ENCODE data around the gene AOC2.
A peak's percentile ranks its signal among the peaks of the same experiment; 100 is the strongest.

Gene AOC2

DNA sequence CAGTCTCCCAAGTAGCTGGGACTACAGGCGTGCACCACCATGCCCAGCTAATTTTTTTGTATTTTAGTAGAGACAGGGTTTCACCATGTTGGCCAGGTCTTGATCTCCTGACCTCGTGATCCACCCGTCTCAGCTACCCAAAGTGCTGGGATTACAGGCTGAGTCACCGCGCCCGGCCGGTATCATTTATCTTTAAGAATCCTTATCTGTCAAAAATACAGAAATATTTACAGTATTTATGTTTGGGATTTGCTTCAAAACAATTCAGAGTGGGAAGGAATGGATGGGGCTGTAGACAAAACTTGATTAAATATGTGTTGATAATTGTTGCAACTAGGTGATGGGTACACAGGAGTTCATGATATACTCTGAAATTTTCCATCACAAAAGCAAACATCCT is 23.2 kb upstream of the AOC2 start:
- no peak overlapping the region for H2BK120ac ChIP-seq (ENCODE audit: low read depth, low read length)
- no peak overlapping the region for H3K4me2 ChIP-seq (ENCODE audit: low read length)
- no peak for DNase-seq
- no peak overlapping the region for H2BK15ac ChIP-seq (replicated peaks; ENCODE audit: low read depth)
- no peak overlapping the region for H2AK5ac ChIP-seq (ENCODE audit: low read length)
- H4K5ac ChIP-seq (ENCODE audit: low read length), result no peak overlapping the region
- no peaks in the 10 kb centered on the region for H3K27me3 ChIP-seq (ENCODE audit: insufficient read depth, low read length, poor library complexity)
- no peak overlapping the region for H3K4me3 ChIP-seq (ENCODE audit: low read length)
- H4K8ac ChIP-seq (ENCODE audit: low read depth, low read length), result no peak overlapping the region
- peaks cover 6% of the 10 kb centered on the region for H3K79me2 ChIP-seq (ENCODE audit: control insufficient read depth, insufficient read depth, low read length)
- no peak overlapping the region for H3K23ac ChIP-seq (ENCODE audit: low read length)
- H3K4ac ChIP-seq (ENCODE audit: low read depth, low read length), result no peak overlapping the region
- H3K9ac ChIP-seq (ENCODE audit: low read length), result no peak overlapping the region
- no peaks in the 10 kb centered on the region for H3K4me1 ChIP-seq (ENCODE audit: control insufficient read depth, low read depth, low read length)
- no peak overlapping the region for H3K27ac ChIP-seq (ENCODE audit: low read depth, low read length)
- peaks cover 2% of the 10 kb centered on the region for H3K36me3 ChIP-seq (ENCODE audit: control insufficient read depth, insufficient read depth, low read length)
- peaks cover 6% of the 10 kb centered on the region for H3K79me1 ChIP-seq (ENCODE audit: low read length)
- no peak overlapping the region for H2BK5ac ChIP-seq (ENCODE audit: low read length)
- H3K18ac ChIP-seq (ENCODE audit: low read length), result no peak overlapping the region
- no peak overlapping the region for H3K56ac ChIP-seq (ENCODE audit: low read length)
- no CpG with 5 or more reads among the region's 7 CpGs for WGBS (ENCODE audit: extremely low coverage, insufficient coverage, low lambda C conversion rate)

DNA sequence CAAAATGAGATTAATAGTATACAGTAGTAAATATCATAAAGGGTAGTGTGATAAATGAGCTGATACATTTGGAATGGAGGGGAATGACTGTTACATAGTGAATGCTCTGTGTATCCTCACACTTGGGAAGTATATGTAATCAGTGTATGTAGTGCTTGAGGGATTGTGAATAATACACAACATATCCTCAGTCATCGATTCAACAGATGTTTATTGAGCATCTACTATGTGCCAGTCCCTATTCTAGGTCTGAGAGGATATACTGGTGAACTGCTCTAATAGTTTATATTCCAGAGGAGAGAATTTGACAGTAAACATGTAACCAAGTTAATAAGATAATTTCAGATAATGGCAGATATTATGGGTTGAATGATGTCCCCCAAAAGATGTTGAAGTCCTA is 16.9 kb upstream of the AOC2 start:
- H3K36me3 ChIP-seq (ENCODE audit: control insufficient read depth, insufficient read depth, low read length), result no peaks in the 10 kb centered on the region
- H3K18ac ChIP-seq (ENCODE audit: low read length), result no peak overlapping the region
- no CpG with 5 or more reads among the region's 1 CpG for whole genome bisulfite sequencing (ENCODE audit: extremely low coverage, insufficient coverage, low lambda C conversion rate)
- no peak overlapping the region for H2BK15ac ChIP-seq (replicated peaks; ENCODE audit: low read depth)
- H3K4me3 ChIP-seq (ENCODE audit: low read length), result no peak overlapping the region
- H3K79me1 ChIP-seq (ENCODE audit: low read length), result peaks cover 6% of the 10 kb centered on the region
- no peak overlapping the region for H3K4ac ChIP-seq (ENCODE audit: low read depth, low read length)
- no peak overlapping the region for H3K23ac ChIP-seq (ENCODE audit: low read length)
- DNase-seq, result no peak
- H3K9ac ChIP-seq (ENCODE audit: low read length), result no peak overlapping the region
- no peak overlapping the region for H4K5ac ChIP-seq (ENCODE audit: low read length)
- H4K8ac ChIP-seq (ENCODE audit: low read depth, low read length), result no peak overlapping the region
- H3K27ac ChIP-seq (ENCODE audit: low read depth, low read length), result no peak overlapping the region
- H2BK5ac ChIP-seq (ENCODE audit: low read length), result no peak overlapping the region
- H3K4me2 ChIP-seq (ENCODE audit: low read length), result no peak overlapping the region
- no peak overlapping the region for H2BK120ac ChIP-seq (ENCODE audit: low read depth, low read length)
- H2AK5ac ChIP-seq (ENCODE audit: low read length), result no peak overlapping the region
- H3K56ac ChIP-seq (ENCODE audit: low read length), result no peak overlapping the region
- H3K79me2 ChIP-seq (ENCODE audit: control insufficient read depth, insufficient read depth, low read length), result peaks cover 6% of the 10 kb centered on the region
- no peaks in the 10 kb centered on the region for H3K4me1 ChIP-seq (ENCODE audit: control insufficient read depth, low read depth, low read length)
- no peaks in the 10 kb centered on the region for H3K27me3 ChIP-seq (ENCODE audit: insufficient read depth, low read length, poor library complexity)

DNA sequence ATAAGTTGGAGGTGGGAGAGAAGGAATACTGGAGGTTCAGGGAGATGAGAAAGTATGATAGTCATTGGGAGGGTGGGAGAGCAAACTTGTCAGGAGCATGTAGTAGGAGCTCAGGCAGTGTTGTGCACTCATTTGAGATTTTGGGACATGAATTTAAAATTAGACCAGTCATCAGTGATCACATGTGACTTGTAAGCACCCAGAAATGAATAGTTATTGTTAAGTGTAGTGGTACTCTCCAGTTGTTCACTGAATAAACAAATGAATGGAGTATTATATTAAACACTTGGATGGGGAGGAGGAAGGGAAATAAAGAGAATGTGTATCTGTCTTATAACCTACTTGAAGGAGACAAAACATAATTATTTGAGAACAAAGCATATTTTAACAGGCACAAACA is 13.4 kb upstream of the AOC2 start:
- H2BK5ac ChIP-seq (ENCODE audit: low read length), result no peak overlapping the region
- H3K23ac ChIP-seq (ENCODE audit: low read length), result no peak overlapping the region
- DNase-seq, result no peak
- H3K79me2 ChIP-seq (ENCODE audit: control insufficient read depth, insufficient read depth, low read length), result peaks cover 17% of the 10 kb centered on the region
- H3K4me2 ChIP-seq (ENCODE audit: low read length), result no peak overlapping the region
- H3K27ac ChIP-seq (ENCODE audit: low read depth, low read length), result no peak overlapping the region
- H3K79me1 ChIP-seq (ENCODE audit: low read length), result peaks cover 8% of the 10 kb centered on the region
- no peak overlapping the region for H3K9ac ChIP-seq (ENCODE audit: low read length)
- H2BK120ac ChIP-seq (ENCODE audit: low read depth, low read length), result no peak overlapping the region
- H3K36me3 ChIP-seq (ENCODE audit: control insufficient read depth, insufficient read depth, low read length), result no peaks in the 10 kb centered on the region
- no peak overlapping the region for H3K56ac ChIP-seq (ENCODE audit: low read length)
- H3K4me3 ChIP-seq (ENCODE audit: low read length), result no peak overlapping the region
- H3K4ac ChIP-seq (ENCODE audit: low read depth, low read length), result no peak overlapping the region
- H4K5ac ChIP-seq (ENCODE audit: low read length), result no peak overlapping the region
- no peaks in the 10 kb centered on the region for H3K27me3 ChIP-seq (ENCODE audit: insufficient read depth, low read length, poor library complexity)
- H2BK15ac ChIP-seq (replicated peaks; ENCODE audit: low read depth), result no peak overlapping the region
- H3K4me1 ChIP-seq (ENCODE audit: control insufficient read depth, low read depth, low read length), result no peaks in the 10 kb centered on the region
- H3K18ac ChIP-seq (ENCODE audit: low read length), result no peak overlapping the region
- H4K8ac ChIP-seq (ENCODE audit: low read depth, low read length), result no peak overlapping the region
- no peak overlapping the region for H2AK5ac ChIP-seq (ENCODE audit: low read length)

DNA sequence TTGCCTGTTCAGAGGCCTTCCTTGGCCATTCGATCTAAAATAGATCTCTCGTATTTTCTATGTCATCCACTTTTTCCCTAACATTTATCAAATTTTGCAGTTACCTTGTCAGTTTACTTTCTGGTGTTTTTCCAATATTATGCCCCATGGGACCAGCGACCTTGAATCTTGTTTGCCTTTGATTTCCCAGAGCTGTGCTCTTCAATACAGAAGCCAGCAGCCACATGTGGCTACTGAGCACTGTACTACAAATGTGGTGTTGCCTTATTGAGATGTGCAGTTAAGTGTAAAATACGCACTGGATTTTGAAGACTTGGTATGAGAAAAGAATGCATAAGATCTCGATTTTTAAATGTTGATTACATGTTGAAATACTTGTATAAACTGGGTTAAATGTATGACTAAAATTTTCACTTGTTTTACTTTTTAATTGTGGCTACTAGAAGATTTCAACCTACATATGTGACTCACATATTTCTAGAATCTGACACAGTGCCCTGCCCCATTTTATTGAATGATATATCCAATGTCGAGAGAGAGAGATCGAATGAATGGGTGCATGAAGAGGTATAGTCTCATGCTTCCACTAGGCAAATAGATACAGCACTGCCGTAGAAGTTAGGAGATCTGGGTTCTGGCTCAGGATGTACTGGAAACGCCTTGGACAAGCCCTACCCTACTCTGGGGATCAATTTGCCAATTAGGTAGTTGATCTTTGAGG is 12.0 kb upstream of the AOC2 start:
- H3K27me3 ChIP-seq (ENCODE audit: insufficient read depth, low read length, poor library complexity), result no peaks in the 10 kb centered on the region
- H4K5ac ChIP-seq (ENCODE audit: low read length), result peak overlapping the region; percentile 63
- no peak overlapping the region for H2BK15ac ChIP-seq (replicated peaks; ENCODE audit: low read depth)
- peaks cover 2% of the 10 kb centered on the region for H3K36me3 ChIP-seq (ENCODE audit: control insufficient read depth, insufficient read depth, low read length)
- peak overlapping the region; percentile 62 for H2BK5ac ChIP-seq (ENCODE audit: low read length)
- no peak overlapping the region for H3K23ac ChIP-seq (ENCODE audit: low read length)
- peak overlapping the region; percentile 100 for H4K8ac ChIP-seq (ENCODE audit: low read depth, low read length)
- peak overlapping the region; percentile 93 for H3K9ac ChIP-seq (ENCODE audit: low read length)
- peak overlapping the region; percentile 83 for H3K4me2 ChIP-seq (ENCODE audit: low read length)
- no peak overlapping the region for H3K27ac ChIP-seq (ENCODE audit: low read depth, low read length)
- no peak overlapping the region for H2AK5ac ChIP-seq (ENCODE audit: low read length)
- DNase-seq, result no peak
- WGBS (ENCODE audit: extremely low coverage, insufficient coverage, low lambda C conversion rate), result no CpG with 5 or more reads among the region's 9 CpGs
- no peaks in the 10 kb centered on the region for H3K4me1 ChIP-seq (ENCODE audit: control insufficient read depth, low read depth, low read length)
- H3K4me3 ChIP-seq (ENCODE audit: low read length), result peak overlapping the region; percentile 89
- H3K4ac ChIP-seq (ENCODE audit: low read depth, low read length), result peak overlapping the region; percentile 66
- H2BK120ac ChIP-seq (ENCODE audit: low read depth, low read length), result no peak overlapping the region
- H3K79me1 ChIP-seq (ENCODE audit: low read length), result peaks cover 8% of the 10 kb centered on the region
- peak overlapping the region; percentile 97 for H3K56ac ChIP-seq (ENCODE audit: low read length)
- peak overlapping the region; percentile 10 for H3K18ac ChIP-seq (ENCODE audit: low read length)
- H3K79me2 ChIP-seq (ENCODE audit: control insufficient read depth, insufficient read depth, low read length), result peaks cover 18% of the 10 kb centered on the region

DNA sequence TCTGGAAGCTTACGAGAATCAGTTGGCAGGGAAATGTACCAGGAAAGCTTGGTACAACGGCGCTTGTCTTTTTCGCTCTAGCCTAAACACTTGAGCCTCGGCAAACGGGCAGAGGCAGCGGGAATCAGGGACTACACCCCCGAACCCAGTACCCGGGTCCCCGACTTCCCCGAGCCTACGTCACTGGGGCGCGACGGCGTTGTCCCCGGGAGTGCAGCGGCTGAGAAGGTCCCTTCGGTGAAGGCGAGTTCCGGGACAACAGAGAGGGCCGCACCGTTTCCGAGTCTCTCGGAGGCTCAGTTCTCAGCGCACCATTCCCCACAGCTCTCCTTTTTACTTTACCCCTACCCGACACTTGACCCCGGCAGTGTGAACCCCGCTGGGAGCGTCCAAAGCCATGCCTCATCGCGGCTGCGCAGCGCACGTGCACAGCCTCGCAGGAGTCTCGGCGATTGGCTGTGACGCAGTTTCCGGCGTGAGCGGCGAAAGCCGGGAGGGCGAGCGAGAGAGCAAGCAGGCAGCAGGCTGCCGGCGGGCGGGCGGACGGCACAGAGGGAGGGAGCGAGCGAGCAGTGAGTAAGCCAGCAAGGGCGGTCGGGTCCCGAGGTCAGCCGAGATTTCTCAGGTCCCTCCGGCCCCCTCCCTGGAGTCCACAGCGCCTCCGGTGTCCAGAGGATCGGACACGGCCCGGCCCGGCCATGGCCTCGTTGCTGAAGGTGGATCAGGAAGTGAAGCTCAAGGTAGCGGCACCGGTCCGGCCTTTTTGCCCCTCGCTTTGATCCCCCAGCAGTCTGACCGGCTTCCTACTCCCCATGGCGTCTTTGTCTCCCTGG is 11.2 kb upstream of the AOC2 start, which contains the start of gene PSME3:
PSME3 (plus strand) TSS at position 464 of the 833 bp plus-strand sequence; CDS start at position 699, 235 bp downstream.
- H3K27ac ChIP-seq (ENCODE audit: low read depth, low read length), result peak within 1 kb of the TSS; percentile 21

More for the DNA sequence above, 11.2 kb upstream of the AOC2 start, which contains the start of gene PSME3:
- Histone ChIP-seq H3K36me3 (ENCODE audit: control insufficient read depth, insufficient read depth, low read length) (peaks cover 9% of the 10 kb centered on the region), H4K8ac (ENCODE audit: low read depth, low read length) (peak within 1 kb of the TSS; percentile 100), H3K79me1 (ENCODE audit: low read length) (peaks cover 8% of the 10 kb centered on the region), H3K23ac (ENCODE audit: low read length) (peak within 1 kb of the TSS; percentile 72), H3K4me1 (ENCODE audit: control insufficient read depth, low read depth, low read length) (no peaks in the 10 kb centered on the region), H3K27me3 (ENCODE audit: insufficient read depth, low read length, poor library complexity) (no peaks in the 10 kb centered on the region), H2BK120ac (ENCODE audit: low read depth, low read length) (no peak within 1 kb of the TSS), H3K18ac (ENCODE audit: low read length) (peak within 1 kb of the TSS; percentile 10), H3K79me2 (ENCODE audit: control insufficient read depth, insufficient read depth, low read length) (peaks cover 18% of the 10 kb centered on the region), H3K4ac (ENCODE audit: low read depth, low read length) (peak within 1 kb of the TSS; percentile 66), H2BK5ac (ENCODE audit: low read length) (peak within 1 kb of the TSS; percentile 72), H3K4me2 (ENCODE audit: low read length) (peak within 1 kb of the TSS; percentile 99), H4K5ac (ENCODE audit: low read length) (peak within 1 kb of the TSS; percentile 95), H2BK15ac (replicated peaks; ENCODE audit: low read depth) (no peak within 1 kb of the TSS), H3K9ac (ENCODE audit: low read length) (peak within 1 kb of the TSS; percentile 93), H2AK5ac (ENCODE audit: low read length) (peak within 1 kb of the TSS; percentile 25), H3K4me3 (ENCODE audit: low read length) (peak within 1 kb of the TSS; percentile 89), H3K56ac (ENCODE audit: low read length) (peak within 1 kb of the TSS; percentile 97)
- peak; percentile 95 for DNase-seq
- whole genome bisulfite sequencing (ENCODE audit: extremely low coverage, insufficient coverage, low lambda C conversion rate), result no CpG with 5 or more reads among the region's 71 CpGs

Data from mesendoderm (in vitro differentiated cells).